ENCODE data around the gene SMCP.

Gene SMCP

DNA sequence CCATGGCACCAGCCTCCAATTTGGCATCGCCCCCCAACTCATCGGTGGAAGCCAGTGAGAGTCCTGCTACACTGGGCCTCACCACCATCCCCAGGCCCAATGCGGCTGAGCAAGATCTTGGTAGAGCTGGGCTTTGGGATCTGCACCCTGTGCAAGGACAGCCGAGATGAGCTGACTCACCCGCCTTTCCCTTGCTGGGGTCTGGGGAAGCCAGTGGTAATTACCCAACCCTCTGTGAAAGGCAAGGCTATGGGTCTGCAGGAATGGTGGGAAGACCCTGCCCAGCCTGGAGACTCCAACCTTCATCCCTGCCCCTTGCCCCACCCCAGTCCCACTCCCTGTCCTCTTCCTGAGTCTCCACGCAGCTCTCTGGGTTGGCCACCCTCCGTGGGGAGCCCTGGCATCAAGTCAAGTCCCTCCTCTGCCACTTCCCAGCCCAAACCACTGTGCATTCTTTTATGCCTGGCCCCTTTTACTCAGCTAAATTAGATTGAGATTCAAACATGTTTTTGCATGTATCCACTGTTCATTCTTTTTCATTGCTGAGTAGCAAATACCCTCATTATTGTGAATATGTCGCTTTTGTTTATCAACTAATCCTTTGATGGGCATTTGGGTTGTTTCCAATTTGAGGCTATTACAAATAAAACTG lies 8.8 kb downstream of the SMCP start:
- no peak for DNase-seq (ENCODE audit: low read depth)

DNA sequence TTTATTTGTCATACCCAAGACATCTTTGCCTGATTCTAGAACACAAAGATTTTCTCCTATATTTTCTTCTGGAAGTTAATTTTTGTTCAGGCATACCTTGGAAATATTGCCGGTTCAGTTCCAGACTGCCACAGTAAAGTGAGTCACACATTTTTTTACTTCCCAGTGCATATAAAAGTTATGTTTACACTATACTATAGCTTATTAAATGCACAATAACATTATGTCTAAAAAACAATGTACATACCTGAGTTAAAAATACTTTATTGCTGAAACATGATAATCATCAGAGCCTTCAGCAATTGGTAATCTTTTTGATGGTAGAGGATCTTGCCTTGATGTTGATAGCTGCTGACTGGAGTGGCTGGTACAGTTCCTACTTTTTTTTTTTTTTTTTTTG lies 10.0 kb downstream of the SMCP start:
- no peak for DNase-seq (ENCODE audit: low read depth)

DNA sequence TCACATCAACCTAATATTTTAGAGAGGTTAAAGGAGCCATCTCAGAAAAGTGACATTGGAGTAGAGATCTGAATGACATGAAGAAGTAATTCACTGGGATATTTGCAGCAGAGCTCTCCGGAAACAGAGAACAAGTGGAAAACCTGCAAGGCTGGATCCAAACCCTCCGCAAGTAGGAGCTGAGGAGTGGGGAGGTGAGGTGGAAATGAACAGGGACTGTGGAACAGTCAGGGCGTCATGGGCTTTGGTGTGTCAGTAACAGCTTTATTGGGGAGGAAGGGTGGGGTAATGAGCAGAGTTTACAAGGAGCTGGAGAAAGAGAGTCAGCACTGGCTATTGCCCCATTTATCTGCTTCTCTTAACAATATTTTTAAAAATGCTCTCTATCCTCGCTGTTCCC lies 20.9 kb downstream of the SMCP start:
- DNase-seq (ENCODE audit: low read depth), result no peak

DNA sequence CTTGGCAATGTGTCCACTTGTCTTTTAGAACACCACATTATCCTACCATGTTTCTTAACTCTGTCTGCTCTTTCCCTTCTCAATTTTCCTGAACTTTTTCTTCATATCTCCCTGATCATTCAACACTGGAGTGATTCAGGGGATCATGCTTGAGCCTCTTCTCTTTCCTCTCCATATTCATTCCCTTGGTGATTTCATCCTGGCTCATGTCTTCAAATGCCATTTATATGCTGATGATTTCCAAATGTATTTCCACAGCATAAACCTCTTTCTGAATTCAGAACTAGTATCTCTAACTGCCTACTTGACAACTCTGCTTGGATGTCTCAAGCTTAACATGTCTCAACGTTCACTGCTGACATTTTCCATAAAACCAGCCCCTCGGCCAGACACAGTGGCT lies 21.8 kb downstream of the SMCP start:
- DNase-seq (ENCODE audit: low read depth), result no peak

DNA sequence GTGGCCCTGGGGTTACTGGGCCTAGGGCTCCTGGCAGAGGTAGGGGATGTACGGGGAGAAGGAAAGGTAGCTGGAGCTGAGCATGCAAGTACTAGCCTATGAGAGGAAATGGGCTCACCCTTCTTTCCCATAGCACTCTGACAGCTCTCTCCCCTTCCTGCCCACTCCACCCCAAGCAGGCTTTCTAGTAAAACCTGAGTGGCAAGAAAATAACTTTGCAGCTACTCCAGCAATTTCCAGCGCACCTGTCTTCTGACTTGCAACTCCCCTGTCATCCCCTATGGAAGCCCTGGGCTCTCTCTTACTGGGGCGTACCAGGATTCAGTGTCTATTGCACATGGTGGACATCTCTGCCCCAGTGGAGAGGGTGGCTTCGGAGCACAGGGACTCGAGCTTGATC lies 23.5 kb downstream of the SMCP start:
- no peak for DNase-seq (ENCODE audit: low read depth)

DNA sequence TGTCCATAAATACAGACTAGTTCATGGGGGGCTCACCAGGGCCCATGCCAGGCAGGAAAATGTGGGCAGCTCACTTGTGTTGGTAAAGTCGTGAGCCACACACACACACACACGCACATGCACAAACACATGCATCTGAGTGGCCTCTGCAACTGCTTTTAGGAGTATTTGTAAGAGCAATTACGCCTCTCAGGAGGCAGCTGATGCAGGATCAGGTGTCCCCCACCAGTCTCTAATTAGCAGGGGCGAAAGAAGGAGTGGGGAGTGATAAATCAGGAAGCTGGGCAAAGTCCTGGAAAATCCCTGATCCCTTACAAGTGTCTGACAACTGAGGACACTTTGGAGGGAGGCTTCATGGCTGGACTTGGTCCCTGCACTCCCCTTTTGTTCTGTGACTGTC lies 24.5 kb downstream of the SMCP start:
- no peak for DNase-seq (ENCODE audit: low read depth)

DNA sequence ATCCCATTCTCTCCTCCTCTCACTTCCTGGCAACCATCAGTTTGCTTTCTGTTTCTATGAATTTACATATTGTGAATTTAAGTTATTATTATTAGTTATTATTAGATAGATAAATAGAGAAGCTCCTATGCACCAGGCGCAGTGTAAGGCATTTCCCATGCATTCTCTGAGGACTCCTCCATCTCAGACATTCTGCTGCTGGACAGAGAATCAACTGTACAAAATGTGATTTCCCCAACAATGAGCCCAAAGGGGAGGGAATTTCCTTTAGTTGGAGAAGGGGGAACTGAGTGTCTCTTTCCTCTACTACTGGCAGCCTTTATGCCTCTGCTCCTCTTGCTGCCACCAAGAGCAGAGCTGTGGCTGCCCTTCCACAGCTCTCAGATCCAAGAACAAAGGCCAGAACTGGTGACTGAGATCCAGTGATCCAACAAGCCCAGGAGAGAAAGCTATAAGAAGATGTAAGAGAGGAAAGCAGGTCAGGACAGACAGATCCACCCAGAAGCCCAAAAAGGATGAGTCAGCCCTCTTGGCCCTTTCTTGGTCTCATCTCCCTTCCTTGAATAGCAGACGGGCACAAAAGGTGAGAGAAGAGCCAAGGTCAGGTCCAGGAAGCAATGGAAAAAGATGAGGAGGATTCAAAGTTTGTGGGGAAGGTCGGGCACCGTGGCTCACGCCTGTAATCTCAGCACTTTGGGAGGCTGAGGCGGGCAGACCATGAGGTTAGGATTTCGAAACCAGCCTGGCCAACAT lies 26.7 kb downstream of the SMCP start:
- DNase-seq (ENCODE audit: low read depth), result no peak

DNA sequence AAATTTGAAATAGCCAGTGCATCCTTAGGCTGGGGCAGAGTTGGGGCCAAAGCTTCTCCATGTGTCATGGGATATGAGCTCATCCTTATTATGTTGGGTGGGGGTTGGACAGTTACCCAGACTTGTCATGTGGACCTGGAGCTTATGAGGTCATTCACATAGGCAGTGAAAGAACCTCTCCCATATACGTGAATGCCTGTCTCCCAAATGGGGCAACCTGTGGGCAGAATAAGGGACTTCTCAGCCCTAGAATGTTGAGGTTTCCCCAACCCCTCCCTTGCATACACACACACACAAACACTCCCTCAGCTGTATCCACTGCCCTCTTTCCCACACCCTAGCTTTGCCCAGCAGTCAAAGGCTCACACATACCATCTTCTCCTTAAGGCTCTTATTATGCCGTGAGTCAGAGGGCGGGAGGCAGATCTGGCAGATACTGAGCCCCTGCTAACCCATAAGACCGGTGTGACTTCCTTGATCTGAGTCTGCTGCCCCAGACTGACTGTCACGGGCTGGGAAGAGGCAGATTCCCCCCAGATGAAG lies 28.0 kb downstream of the SMCP start:
- no peak for DNase-seq (ENCODE audit: low read depth)

DNA sequence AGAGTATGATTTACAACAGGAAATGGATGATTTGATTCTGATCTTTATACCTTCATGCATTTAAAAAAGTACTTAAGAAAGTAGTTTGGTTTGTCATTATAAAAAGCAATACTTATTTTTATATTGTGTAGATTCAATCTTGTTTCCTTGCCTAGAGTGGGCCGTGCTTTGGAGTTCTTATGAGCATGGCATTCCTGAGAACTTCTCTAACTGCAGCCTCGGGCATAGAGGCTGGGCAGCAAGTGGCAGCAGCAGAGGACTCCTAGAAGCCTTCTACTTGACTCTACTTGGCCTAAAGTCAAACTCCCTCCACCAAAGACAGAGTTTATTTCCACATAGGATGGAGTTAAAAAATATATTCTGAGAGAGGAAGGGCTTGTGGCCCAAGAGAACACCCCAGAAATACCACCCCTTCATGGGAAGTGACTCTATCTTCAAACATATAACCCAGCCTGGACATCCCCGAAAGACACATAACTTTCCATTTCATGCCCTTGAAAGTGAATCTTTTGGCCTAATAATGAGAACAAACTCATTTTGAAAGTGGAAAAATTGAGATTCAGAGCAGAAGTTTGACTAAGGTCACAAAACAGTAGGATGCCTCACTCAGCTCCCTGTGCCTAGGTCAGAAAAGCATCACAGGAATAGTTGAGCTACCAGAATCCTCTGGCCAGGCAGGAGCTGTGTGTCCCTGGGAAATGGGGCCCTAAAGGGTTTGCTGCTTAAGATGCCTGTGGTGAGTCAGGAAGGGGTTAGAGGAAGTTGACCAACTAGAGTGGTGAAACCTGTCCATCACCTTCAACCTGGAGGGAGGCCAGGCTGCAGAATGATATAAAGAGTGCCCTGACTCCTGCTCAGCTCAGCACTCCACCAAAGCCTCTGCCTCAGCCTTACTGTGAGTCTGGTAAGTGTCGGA lies 29.8 kb downstream of the SMCP start, which contains the start of gene IVL:
Gene IVL (plus strand): TSS at position 861 of the 916 bp plus-strand sequence. CDS start 1,252 bp downstream, outside the sequence.
- no peak for DNase-seq (ENCODE audit: low read depth)

DNA sequence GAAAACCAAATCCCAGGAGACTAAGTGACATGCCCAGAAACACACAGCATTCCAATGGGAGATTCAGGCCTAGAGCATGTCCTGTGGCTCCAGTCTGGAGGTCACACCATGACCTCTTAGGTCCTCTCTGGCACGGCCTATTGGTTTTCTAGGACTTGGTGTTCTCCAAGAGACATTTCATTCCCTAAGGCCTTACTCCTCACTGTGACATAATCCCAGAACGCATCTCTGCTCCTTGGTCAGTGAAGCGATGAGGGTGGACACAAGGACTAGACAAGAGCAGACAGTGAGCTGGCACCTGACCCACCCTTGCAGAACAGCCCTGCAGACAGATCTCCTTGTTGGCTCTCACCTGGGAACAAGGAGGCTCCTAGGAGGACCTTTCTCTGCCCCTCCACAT lies 31.1 kb downstream of the SMCP start:
- DNase-seq (ENCODE audit: low read depth), result no peak

DNA sequence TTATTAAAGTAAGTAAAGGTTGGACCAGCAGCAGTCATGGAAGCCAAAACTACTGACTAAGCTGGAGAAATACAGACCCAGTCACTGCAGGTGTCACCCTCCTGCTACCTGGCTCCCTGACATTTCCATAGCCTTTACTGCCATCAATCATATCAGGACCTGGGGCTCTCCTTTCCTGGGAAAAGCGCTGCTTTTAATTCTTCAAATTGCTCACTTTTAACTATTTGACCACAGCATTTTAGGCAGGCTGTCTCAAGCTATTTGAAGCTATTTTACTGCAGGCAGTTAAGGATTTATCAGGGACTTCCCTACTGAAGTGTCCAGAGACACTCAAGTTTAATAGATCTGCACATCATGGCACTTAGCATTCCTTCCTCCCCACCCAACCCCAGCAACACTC lies 34.3 kb downstream of the SMCP start:
- DNase-seq (ENCODE audit: low read depth), result no peak

DNA sequence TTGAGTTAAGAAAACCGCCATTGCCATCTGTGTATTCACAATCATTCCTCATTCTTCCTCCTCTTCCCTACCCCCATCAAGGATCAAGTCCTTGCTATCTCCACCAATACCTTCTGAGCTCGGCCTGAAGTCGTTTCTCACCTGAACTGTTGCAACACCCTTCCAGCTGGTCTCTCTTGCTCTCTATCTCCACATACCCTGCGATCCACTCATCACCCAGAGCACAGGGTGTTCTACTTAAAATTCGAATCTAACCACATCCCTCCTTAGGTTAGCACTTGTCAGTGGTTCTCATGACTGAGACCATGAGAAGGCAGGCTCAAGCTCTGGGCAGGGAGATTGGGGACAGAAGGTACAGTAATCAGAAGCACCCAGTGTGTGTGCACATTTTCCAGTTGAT lies 34.8 kb downstream of the SMCP start:
- DNase-seq (ENCODE audit: low read depth), result no peak

DNA sequence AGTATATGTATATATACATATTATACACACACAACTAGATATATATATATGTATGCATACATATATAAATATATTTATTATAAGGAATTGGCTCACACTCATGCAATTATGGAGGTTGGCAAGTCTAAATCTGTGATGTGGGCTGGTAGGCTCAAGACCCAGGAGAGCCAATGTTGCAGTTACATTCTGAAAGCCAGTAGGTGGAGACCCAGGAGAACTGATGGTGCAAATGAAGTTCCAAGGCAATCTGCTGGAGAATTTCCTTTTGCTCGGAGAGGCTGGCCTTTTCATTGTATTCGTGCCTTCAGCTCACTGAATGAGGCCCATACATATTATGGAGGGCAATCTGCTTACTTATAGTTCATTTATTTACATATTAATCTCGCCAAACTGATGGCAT lies 39.7 kb downstream of the SMCP start:
- DNase-seq (ENCODE audit: low read depth), result no peak

DNA sequence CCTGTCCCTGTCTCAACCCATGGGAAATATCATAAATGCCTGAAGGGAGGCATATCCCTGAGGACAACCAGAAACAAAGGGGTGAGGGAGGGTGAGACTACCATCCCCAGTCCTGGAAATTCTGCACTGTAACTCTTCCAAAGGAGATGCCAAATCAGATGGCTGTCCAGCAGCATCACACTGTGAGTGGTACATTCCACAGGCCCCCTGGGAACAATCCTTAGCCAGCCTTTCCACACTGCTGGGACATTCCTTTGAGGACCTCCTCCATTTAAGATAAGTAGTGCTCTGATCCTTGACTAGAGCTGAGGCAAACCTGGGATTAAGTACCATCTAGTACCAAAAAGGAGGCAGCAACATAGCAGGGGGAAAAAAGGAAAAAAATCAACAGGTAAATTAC lies 40.9 kb downstream of the SMCP start:
- no peak for DNase-seq (ENCODE audit: low read depth)

DNA sequence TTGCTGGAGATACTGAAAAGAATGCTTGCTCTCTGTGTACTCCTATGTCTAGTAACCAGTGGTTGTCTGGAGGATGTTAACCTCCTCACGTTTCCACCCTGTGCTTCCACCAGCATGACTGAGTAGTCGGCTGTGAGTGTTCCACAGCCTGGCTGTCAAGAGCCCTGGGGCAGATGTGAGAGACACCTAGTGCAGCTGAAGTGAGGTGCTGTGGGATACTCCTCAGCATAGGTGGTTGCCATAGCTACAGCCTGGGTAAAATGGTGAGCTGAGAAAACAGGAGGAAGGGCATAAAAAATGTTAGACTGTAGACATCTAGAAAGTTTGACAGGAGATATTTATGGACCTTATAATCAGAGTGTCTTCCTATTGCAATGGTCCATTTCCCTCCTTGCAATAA lies 46.1 kb downstream of the SMCP start:
- DNase-seq (ENCODE audit: low read depth), result no peak

DNA sequence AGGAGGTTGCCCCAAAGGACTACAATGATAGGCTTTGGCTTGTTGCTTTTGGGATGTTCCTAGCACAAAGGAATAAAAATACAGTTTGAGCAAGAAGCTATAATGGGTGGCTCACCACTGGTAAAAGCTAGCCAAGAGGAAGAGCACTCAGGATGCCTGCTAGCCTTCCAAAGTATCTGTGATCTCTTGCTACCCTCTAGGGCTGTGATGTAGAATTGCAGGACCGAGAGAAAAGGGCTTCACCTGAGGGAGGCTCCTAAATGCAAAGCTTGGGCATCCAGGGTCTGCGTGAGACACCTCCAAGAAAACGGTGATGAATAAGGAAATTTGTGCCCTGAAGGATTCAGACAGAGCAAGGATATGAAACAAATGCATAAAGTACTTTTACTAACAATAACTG lies 48.0 kb downstream of the SMCP start:
- no peak for DNase-seq (ENCODE audit: low read depth)

DNA sequence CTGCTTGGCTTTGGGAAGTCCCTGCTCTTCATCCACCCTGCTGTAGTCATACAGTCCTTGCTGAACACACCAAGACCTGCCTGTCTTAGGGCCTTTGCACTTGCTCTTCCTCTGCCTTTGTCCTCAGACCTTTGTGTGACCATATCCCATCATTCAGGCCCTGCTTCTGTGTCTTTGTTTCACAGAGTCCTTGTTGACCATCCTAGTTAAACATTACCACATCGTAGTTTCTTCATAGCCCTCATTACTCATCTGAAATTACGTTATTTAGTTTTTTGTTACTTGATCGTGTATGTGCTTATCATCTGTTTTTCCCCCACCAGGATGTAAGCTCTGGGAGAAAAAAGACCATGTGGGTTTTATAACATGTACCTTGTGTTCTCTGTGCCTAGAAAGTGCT lies 50.5 kb downstream of the SMCP start:
- DNase-seq (ENCODE audit: low read depth), result no peak

DNA sequence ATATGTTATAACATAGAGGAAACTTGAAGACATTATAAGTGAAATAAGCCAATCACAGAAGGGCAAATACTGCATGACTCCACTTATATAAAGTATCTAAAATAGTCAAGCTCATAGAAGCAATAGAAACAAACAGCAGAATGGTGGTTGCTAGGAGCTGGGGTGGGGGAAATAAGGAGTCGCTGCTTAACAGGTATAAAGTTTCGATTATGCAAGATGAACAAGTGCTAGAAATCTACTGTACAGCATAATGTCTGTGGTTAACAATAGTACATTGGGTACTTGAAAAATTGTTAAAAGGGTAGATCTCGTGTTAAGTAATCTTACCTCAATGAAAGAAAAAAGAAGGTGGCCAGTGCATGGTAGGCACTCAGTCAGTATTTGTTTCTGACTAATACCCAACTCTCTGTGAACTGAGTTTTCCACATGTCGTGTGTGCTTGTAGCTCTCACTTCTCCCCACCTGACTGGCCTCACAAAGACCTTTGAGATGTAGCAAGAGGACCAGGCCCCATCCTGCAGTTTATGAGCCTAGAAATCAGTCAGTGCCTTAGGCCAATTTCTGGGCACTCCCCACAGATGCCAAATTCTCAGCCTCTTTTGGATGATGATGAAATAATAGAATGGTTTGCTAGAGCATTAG lies 54.2 kb downstream of the SMCP start:
- no peak for DNase-seq (ENCODE audit: low read depth)

DNA sequence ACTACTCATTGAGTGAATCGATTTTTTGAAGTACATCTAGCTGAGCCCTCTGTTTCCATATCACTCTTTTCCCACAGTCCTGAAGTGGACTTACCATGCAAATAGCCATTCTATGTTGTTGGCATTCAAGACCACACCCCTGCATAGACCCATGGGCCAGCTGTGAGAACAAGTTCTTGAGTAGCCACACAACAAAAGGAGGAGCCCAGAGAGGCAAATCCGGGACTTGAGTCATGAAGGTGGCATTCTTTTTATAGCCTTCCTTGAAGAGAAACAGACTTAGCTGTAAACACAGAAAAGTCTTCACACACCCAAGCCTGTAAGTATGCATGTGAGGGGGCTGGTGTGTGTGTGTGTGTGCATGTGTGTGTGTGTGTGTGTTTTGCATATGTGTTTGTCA lies 55.1 kb downstream of the SMCP start:
- DNase-seq (ENCODE audit: low read depth), result no peak
